ENCODE data around the gene GNAS.
A peak's percentile ranks its signal among the peaks of the same experiment; 100 is the strongest.

GNAS gene

DNA sequence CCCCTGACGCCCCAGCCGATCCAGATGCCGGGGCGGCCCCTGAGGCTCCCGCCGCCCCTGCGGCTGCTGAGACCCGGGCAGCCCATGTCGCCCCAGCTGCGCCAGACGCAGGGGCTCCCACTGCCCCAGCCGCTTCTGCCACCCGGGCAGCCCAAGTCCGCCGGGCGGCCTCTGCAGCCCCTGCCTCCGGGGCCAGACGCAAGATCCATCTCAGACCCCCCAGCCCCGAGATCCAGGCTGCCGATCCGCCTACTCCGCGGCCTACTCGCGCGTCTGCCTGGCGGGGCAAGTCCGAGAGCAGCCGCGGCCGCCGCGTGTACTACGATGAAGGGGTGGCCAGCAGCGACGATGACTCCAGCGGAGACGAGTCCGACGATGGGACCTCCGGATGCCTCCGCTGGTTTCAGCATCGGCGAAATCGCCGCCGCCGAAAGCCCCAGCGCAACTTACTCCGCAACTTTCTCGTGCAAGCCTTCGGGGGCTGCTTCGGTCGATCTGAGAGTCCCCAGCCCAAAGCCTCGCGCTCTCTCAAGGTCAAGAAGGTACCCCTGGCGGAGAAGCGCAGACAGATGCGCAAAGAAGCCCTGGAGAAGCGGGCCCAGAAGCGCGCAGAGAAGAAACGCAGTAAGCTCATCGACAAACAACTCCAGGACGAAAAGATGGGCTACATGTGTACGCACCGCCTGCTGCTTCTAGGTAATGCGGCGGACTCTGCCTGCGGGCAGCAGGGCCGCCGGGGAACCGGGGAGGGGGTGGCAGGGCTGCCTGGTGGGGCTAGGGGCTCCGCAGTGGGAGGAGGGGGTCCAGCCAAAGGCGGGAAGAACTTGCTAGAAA is 2.3 kb downstream of the GNAS start:
- DNase-seq = no peak

DNA sequence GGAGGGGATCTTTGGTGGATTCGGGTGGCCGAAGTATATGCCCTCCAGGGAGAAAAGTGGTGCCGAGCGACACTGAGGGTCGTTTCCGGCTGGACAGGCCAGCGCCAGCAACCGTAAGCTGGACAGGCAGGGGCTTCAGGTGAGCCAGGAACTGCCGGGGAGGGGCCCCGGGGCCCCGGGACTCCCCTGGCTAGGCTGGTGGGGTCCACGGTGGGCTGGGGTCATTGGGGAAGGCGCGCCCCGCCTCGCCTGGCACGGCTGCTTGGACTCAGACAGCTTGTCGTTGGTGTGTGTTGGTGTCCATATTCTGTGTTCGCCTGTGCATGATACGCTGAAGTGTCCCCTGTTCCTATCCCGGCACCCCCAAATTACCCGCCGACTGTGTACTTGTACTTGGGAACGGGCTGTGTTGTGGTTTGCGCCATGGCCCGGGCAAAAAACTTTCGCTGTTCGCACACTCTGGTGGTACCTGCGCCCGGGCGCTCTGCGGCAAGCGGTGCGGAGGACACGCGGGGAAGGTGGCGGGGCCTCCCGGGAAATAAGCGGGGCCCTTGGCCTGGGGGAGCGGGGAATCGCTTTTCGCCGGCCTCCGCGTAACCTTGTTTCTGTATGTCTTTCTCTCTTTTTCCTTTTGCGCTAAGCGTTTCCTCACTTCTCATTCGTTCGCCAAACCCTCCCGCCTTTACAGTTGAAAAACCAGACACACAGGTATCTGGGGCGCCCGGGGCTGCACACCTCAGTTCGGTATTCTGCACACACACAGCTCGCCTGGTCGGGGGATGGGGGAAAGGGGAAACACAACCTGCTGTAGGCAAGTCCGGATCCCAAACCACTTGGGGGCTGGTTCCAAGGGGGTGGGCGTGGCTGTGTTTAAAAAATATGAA is 3.2 kb downstream of the GNAS start:
- DNase-seq = no peak

DNA sequence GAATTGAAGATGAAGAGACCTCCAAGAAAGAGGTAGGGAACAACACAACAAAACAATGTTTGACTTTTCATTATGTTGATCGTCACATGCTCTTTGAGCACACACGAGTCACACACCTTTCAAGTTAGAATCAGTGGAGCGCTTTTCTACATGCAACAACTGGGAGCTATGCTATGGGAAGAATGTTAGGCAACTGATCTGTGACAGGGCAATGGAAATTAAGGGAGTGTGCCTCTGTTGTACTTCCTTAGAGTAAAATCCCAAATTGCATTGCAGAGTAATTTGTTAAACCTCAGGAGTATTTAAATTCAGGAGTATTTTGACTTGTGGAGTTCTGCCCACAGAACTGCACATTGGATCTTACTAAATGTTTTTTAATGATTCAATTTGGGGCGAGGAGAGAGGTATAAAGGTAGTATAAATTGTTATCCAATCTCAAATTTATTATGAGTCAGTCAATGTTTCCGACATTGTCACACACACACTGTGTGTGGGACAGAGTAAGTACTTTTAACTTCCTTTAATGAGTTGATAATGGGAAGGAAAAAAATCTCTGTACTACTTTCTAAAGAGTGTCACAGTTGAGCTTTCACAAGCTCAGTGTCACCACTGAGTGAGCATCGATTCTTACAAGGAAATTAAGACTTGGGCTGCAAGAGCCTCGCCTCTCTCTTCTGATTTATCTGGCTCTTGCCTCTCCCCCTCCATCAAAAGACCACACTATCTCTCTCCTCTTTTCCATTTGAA is 10.7 kb downstream of the GNAS start:
- DNase-seq = no peak

DNA sequence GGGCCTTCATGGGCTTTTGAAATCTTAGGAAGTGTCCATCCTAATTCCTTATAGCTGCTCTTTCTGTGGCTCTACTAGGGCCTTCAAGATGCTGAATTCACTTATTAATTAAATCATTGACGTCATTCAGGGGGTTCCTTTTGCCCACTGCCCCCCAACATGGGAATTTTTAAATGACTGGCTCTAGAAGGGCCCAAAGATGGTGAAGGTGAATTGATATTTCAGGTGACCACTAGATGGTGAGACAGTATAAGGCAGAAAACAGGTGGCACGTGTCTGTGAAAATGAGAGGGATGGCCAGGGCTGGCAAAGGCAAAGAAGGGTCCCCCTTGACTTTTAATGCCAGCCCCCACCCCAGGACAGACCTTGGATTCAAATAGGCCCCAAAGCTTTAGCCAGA is 11.8 kb downstream of the GNAS start:
- DNase-seq = no peak

DNA sequence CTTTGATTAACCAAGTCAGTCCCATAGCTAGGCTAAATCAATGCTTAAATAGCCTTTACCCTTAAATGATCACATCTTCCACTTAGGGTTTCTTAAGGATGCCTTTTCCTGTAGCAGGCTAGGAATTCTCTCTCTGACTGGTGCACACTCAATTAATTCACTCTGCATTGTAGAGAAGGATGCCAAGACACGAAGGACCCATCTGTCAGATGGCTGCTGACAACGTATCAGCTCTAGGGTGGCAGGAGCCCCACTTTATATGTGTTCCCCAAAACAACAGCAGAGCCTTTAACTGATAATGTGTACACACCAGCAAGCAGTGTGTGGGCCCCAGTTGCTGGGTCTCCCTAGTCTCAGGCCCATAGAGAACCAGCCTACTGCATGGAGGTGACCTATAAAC is 13.3 kb downstream of the GNAS start:
- DNase-seq = no peak

DNA sequence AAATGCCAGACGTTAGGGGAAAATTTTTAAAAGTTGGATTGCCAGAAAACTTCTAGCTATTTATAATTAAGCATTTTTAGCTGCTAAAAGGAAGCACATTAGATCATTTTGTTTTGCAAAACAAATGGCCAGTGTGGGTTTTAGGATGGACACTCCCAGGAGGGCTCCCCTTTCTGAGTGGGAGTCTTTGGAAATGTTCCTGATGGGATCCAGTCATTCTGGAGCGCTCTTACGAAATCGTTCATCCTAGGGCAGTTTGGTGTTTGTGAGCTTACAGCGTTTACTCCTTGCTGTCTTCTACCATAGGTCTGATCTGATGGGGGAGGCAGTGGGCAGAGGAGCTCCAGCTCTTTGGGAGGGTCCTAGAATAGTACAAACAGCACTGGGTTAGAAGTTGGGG is 14.7 kb downstream of the GNAS start:
- no peak for DNase-seq

DNA sequence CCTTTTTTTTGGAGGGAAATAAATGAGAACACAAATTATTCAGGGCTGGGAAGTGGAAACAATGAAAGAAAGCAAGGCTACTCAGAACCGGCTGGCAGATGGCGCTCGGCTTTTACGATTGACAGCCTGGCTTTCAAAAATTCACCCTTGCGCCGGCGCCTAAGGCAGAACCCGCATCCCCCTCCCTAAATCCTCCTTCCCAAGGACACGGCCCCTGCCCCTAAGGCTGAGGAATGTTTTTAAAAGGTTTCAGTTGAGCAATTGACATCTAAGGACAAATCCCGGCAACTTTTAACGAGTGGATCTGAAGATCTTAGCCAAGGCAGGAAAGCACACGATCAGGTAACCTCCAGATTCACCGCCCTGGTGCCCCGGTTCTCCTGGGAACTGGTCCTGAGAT is 16.3 kb downstream of the GNAS start:
- DNase-seq = peak; percentile 33

DNA sequence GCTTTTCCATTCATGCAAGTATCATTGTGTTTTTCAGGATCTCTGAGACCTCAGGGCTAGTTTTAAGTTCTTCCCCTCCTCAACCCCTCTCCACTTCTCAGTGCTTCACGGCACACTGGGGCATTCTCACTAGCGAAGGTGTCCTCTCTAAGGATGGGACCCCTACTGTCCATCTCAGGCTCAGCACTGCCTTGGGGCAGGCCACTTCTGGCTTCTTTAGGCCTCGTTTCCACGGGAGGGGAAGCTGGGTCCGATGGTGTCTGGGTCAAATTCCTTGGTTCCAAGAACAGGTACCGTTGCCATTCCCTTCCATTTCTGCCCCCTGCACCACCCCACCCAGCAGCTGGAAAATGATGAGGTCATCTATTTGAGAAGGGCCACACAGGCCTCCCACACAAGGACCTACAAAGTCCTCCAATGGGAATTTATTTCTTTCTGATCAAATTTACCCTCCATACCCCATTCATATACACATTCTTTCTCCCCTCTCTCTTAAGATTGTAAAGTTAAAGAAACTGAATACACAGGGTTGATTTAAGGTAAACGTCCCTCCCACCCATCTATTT is 17.2 kb downstream of the GNAS start:
- no peak for DNase-seq

DNA sequence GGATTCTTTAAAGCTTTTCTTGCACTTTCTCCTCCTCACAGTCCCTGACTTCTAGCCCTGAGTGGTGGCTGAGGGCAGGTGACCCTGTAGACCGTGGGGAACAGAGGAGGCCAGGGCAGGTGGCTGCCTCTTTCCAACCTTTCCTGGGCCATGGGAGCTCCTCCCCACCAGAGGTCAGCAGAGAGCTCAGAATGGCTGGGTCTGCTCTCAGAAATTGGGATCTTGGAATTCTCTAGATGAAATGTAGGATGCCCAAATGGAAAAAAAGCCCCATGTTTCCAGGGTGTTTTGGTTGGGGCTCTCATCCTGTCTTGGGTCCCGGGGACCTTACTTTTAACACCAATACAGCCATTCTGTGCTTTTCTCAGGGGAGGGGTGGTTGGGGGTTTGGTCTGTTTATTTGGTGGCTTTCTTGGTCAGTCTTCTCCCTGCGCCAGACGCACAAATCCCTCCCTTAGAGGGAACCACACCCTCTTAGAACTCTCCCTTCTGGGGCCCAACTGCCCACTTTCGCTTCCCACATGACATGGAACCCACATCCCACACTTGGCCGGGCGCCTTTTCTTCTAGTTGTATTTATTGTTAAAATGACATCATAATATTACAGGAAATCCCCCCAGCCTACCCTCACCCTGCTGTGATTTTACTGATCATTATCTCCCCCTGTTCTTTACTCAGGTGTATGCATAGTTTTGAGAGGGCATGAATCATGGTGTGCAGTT is 17.9 kb downstream of the GNAS start:
- DNase-seq = peak; percentile 61

DNA sequence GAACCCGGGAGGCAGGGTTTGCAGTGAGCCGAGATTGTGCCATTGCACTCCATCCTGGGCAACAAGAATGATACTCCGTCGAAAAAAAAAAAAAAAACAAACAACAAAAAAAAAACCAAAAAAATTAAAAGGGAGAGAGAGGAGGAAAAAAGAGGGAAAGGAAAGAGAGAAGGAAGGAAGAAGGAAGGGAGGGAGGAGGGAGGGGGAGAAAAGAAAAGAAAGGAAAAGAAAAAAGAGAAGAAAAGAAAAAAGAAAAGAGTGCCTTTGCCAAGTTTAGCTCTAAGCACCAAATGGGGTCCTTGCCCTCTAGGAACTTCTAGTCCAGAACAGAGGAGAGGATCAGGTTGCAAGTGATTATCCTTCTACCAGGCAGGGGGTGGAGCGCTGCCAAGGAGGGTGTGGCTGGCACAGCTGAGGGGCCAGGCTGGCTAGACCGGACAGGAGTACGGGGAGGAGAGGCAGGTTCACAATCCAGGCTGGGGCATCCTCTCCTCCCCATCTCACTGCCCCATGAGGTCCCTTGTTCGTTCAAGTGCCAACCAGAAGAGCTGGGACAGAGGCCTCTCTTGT is 19.1 kb downstream of the GNAS start:
- DNase-seq = no peak

DNA sequence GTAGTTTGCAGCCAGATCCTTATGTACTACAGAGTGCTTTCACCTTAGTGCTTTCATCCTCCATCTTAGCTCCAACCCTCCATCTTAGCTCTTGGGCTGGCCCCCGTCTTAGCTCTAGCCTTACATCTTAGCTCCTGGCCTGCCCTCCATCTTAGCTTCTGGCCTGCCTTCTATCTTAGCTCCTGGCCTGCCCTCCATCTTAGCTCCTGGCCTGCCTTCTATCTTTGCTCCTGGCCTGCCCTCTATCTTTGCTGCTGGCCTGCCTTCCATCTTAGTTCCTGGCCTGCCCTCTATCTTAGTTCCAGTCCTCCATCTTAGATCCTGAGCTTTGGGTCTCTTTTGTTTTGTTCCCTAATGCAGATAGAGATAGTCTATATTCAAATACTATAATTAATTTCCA is 22.0 kb downstream of the GNAS start:
- no peak for DNase-seq

DNA sequence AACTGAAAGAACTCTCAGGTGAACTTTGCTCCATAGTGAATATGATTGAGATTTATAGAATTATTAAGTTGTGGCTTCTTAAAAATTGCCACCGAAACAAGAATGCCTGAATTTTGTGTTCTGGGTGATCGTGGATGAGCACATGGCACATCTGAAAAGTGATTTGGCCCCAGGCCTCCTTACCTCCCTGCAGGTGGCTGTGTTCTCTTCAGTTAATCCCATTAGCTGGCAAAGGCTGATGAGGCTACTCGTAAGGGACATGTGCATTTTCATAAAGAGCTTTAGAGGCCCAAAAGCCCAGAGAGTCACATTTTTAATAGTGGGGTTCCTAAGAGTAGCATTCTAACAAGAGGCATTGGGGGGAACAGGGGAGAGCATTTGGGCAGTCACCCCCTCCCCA is 22.6 kb downstream of the GNAS start:
- no peak for DNase-seq

DNA sequence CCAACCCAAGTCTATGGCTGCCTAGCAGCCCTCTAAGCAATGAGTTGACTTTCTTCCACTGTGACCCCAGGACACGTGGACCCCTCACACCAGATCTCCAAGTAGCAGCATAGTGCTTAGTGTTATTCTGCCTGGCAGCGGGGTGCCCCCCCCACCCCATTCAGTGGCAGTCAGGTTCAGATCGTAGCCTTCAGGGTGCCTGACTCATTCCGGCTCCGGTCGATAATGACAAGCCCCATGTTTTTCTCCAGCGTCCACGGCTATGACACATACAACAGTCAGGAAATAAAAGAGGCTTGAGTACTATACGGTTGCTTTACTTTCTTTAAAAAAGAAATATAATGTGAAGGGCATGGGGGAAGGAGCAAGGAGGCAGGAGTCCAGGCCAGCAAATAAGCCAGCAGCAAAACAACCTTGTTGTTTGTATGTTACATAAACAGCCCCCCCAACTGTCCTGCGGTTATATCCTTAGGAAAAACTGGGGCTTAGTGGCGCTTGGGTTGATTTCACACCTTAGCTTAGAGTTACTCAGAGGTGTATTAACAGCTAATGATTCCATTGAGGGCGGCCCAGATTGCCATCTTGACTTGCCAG is 23.1 kb downstream of the GNAS start:
- no peak for DNase-seq

DNA sequence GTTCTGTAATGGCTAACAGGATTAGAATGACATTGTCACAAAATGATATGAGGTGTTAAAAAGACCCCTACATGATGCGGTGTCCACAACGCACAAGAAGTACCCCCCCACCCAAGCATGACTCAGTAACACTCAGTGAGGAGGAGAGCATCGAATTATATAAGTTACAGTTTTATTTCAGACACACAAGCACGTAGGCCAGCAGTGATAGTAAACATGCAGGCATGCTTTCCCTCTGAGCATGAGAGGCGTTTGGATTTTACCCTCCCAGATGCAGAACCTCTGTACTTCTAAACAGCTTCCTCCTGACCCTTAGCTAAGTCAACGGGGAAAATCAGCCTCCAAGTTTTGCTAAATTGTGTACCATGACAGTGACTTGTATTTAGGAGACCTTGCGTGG is 23.9 kb downstream of the GNAS start:
- DNase-seq = no peak

DNA sequence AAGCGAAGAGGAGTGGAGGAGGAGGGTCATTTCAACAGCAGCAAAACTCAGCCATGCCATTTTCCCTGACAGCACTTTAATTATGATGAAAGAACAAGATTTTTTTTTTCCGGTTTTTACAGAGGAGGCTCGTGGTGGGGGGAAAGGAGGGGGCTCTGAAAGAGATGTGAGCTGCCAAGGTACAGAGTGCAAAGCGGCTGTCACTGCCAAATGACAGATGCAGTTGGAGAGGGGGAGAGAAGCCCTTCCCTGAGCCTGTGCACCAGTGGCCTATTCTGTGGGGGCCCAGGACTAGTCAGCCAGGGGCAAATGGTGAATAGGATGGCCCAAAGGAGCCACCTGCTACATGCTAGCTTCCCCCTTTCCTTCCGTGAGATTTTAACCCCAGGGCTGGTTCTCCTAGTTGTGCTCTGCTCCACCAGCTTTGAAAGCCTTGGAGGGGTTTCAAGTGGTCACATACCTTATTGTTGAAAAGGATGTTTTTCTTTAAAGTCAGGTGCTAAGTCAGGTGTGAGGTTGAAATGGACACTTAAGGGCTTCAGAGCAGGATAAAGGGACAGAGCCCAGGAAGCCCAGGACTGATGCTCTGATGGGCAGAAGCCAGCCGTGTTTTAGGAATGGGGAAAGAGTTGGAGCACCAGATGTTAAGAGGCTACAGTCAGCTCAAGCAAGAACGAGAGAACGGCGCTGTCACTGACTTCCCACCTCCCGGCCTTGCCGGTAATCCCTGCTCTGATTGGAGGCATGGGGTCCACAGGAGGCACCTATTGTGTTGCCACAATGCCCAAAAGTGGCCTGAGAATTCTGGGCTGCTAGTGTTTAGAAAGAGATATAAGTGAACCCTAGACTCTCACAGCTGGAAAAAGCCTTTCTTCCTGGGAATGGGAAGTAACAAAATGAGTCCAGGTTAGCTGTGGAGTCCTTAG is 24.8 kb downstream of the GNAS start:
- no peak for DNase-seq

DNA sequence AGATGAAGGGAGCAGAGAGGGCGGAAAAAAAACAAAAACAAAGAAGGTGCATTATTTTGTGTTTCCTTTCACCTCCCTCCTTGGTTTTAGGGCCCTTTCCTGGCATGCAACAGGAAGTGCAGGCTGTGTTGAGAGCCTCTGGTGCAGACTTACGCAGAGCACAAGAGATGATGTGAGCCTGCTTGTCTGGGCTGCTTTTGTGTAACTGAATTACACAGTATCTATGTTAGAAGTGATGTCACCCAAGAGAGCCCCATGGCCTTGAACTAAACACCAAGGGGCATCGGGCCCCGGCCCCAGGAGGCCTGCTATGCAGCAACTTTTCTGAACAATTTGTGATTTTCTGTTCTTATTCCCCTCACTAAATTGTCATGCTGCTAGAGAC is 25.5 kb downstream of the GNAS start:
- no peak for DNase-seq

DNA sequence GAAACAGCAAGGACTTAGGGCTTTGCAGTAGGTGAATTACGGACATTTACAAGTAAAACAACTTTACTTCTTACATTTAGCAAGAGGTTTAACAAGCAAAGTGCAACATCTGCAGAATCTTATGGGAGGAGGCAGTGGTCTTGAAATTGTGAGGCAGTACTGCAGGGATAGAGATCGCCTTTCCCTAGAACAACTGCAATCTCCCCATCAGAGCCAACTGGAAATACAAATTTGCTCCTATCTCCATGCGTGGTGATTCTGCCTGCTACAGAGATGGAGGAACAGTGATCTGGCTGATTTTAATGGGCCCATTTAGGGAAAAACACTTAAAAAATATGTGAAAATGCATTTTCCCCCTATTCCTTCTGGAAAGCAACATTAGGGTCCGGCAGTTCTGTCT is 25.9 kb downstream of the GNAS start:
- no peak for DNase-seq

DNA sequence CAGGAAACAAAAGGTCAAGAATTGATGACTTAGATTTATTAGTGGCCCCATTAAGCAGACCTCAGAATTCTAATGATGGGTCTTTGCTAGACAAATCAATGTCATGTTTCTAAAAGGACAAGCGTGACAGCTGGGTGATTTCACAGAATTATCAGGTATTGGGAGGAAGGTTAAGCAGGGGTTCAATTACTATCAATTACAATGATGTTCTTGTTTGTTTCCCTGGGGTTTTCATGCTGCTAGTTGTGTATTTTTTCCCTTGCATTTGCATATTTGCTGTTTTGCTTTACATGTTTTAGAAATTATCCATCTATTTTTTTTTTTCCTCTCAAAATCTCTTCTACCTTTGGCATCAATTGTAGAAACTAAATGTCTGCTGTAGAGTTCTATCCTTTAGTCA is 27.9 kb downstream of the GNAS start:
- no peak for DNase-seq

DNA sequence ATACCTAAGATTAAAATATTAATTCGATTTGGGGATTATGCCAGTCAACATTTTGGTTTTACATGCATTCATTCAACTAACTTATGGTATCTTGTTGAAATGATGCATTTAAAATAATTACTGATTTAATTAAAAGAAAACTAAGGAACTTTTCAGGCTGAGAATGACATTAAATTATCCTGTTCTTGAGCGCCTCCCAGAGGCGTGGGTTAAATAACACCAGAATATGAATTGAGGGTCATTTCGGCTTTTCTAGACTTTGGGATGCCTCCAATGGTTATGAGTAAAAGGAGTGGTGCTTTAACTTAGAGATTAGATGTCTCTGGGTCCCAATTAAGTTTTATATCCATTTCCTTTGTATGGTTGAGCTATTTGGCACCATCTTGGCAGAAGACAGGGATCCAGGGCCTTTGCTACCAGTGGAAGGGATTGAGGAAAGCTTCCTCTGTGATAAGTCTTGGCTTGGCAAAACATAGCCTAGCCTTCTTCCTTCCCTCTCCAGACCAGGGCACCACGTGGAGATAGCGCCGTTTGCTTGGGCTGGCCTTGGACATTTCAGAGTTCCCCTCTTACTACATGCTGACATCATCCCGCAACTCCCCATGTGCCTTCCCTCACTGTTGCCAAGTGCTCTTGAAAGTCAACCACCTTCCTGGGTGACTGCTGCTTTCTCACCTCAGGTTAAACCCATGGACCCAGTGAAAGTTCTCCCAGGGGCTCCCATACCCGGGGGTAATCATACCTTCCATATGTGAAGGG is 28.7 kb downstream of the GNAS start:
- no peak for DNase-seq

DNA sequence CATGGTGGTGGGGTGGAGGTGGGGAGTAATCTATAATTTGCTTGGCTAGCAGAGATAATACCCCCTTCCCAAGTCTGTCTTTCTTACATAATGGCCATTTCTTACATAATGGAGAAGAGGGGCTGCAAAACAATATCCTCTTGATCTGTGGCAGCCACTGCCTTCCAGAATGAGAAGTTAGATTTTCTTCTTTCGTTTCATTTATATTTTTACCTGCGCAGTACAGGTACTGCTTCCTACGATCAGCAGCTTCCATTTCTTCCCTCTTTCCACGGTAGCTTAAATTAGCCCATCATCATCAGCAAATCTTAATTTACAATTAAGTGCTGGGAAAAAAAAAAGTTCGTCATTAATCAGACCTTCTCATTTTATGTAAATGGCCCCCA is 30.2 kb downstream of the GNAS start:
- DNase-seq = no peak
